ENCODE data around the gene AP4E1. TPM values are rescaled to one million over a fixed set of nuclear protein-coding genes. Genes with fewer than 3 reads are reported as not detected.
"Not testable (repeated sequence)": the region's sequence is repeated elsewhere in the genome, so short reads cannot be mapped to it uniquely, and the experiment has no call there.

AP4E1 gene
- total and polyA plus RNA-seq, 2 donors = 5.9 to 6.5 TPM

DNA sequence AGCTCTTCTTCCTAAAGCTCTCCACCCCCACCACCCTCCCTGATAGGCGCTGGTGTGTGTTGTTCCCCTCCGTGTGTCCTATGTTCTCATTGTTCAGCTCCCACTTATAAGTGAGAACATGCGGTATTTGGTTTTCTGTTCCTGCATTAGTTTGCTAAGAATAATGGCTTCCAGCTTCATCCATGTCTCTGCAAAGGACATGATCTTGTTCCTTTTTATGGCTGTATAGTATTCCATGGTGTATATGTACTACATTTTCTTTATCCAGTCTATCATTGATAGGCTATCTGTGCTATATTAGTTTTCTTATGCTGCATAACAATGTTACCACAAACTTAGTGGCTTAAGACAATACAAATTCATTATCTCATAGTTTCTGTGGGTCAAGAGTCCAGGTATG, 42.3 kb downstream of the AP4E1 start:
- H3K4me3 ChIP-seq (ENCODE audit: low read length in 2 of 2); H3K27ac ChIP-seq (ENCODE audit: low read depth in 1 of 2, low read length in 1 of 2); H3K9me3 ChIP-seq (ENCODE audit: control insufficient read depth in 2 of 2, insufficient read depth in 1 of 2, low read length in 1 of 2); H3K4me1 ChIP-seq (ENCODE audit: control insufficient read depth in 2 of 2, insufficient read depth in 2 of 2, low read length in 2 of 2); DNase-seq (ENCODE audit: low read depth in 6 of 9, low spot score in 9 of 9); H3K27me3 ChIP-seq (ENCODE audit: control insufficient read depth in 2 of 2, insufficient read depth in 1 of 2, low read length in 1 of 2): not testable (repeated sequence)
- WGBS = over 99% methylated on average over 3 of the region's 3 CpGs
- peaks cover 15 to 19% of the 10 kb centered on the region in 2 donors for H3K36me3 ChIP-seq (ENCODE audit: control insufficient read depth in 2 of 2, insufficient read depth in 2 of 2, low read length in 1 of 2)

DNA sequence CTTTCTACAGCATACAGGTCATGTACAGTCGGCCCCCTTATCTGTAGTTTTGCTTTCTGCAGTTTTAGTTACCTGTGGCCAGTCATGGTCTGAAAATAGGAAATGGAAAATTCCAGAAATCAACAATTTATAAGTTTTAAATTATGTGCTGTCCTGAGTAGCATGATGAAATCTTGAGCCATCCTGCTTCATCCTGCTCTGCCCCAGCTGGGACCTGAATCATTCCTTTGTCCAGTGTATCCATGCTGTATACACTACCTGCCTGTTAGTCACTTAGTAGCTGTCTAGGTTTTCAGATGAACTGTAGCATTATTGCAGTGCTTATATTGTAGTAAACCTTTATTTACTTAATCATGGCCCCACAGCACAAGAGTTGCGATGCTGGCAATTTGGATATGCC, 44.8 kb downstream of the AP4E1 start:
- Histone ChIP-seq H3K36me3 (ENCODE audit: control insufficient read depth in 2 of 2, insufficient read depth in 2 of 2, low read length in 1 of 2) (peaks cover 32 to 40% of the 10 kb centered on the region in 2 donors), H3K9me3 (ENCODE audit: control insufficient read depth in 2 of 2, insufficient read depth in 1 of 2, low read length in 1 of 2) (peaks cover 3 to 9% of the 10 kb centered on the region in 2 donors)

DNA sequence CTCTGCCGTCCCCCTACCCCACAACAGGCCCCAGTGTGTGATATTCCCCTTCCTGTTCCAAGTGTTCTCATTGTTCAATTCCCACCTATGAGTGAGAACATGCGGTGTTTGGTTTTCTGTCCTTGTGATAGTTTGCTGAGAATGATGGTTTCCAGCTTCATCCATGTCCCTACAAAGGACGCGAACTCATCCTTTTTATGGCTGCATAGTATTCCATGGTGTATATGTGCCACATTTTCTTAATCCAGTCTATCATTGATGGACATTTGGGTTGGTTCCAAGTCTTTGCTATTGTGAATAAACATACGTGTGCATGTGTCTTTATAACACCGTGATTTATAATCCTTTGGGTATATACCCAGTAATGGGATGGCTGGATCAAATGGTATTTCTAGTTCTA, 46.4 kb downstream of the AP4E1 start:
- not testable (repeated sequence) for H3K4me3 ChIP-seq (ENCODE audit: low read length in 2 of 2)

More for the DNA sequence above, 44.8 kb downstream of the AP4E1 start:
- WGBS = 97% methylated on average over 2 of the region's 2 CpGs
- Histone ChIP-seq H3K27ac (ENCODE audit: low read depth in 1 of 2, low read length in 1 of 2) (no peak overlapping the region), H3K4me1 (ENCODE audit: control insufficient read depth in 2 of 2, insufficient read depth in 2 of 2, low read length in 2 of 2) (no peaks in the 10 kb centered on the region), H3K27me3 (ENCODE audit: control insufficient read depth in 2 of 2, insufficient read depth in 1 of 2, low read length in 1 of 2) (no peaks in the 10 kb centered on the region), H3K4me3 (ENCODE audit: low read length in 2 of 2) (no peak overlapping the region)
- no peak for DNase-seq (ENCODE audit: low read depth in 6 of 9, low spot score in 9 of 9)

DNA sequence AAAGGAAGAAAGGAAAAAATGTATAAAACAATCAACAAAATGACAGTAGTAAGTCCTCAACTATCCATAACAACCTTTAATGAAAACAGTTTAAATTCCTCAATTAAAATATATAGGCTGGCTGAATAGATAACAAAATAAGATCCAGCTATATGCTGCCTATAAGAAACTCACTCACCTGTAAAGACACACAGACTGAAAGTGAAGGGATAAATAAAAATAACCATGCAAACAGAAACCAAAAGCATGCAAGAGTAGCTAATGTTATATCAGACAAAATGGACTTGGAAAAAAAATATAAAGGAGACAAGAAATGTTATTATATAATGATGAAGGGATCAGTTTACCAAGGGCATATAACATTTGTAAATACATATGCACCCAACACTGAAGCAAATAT, 51.2 kb downstream of the AP4E1 start:
- Histone ChIP-seq H3K4me1 (ENCODE audit: control insufficient read depth in 2 of 2, insufficient read depth in 2 of 2, low read length in 2 of 2) (no peaks in the 10 kb centered on the region), H3K27ac (ENCODE audit: low read depth in 1 of 2, low read length in 1 of 2) (no peak overlapping the region), H3K36me3 (ENCODE audit: control insufficient read depth in 2 of 2, insufficient read depth in 2 of 2, low read length in 1 of 2) (peaks cover 26 to 28% of the 10 kb centered on the region in 2 donors), H3K9me3 (ENCODE audit: control insufficient read depth in 2 of 2, insufficient read depth in 1 of 2, low read length in 1 of 2) (peaks cover 4 to 9% of the 10 kb centered on the region in 2 donors), H3K4me3 (ENCODE audit: low read length in 2 of 2) (no peak overlapping the region), H3K27me3 (ENCODE audit: control insufficient read depth in 2 of 2, insufficient read depth in 1 of 2, low read length in 1 of 2) (no peaks in the 10 kb centered on the region)
- DNase-seq (ENCODE audit: low read depth in 6 of 9, low spot score in 9 of 9) = no peak

More for the DNA sequence above, 46.4 kb downstream of the AP4E1 start:
- 89% methylated on average over 6 of the region's 6 CpGs for WGBS
- DNase-seq (ENCODE audit: low read depth in 6 of 9, low spot score in 9 of 9); H3K9me3 ChIP-seq (ENCODE audit: control insufficient read depth in 2 of 2, insufficient read depth in 1 of 2, low read length in 1 of 2); H3K27me3 ChIP-seq (ENCODE audit: control insufficient read depth in 2 of 2, insufficient read depth in 1 of 2, low read length in 1 of 2); H3K4me1 ChIP-seq (ENCODE audit: control insufficient read depth in 2 of 2, insufficient read depth in 2 of 2, low read length in 2 of 2); H3K27ac ChIP-seq (ENCODE audit: low read depth in 1 of 2, low read length in 1 of 2): not testable (repeated sequence)
- H3K36me3 ChIP-seq (ENCODE audit: control insufficient read depth in 2 of 2, insufficient read depth in 2 of 2, low read length in 1 of 2) = peaks cover 40 to 42% of the 10 kb centered on the region in 2 donors

DNA sequence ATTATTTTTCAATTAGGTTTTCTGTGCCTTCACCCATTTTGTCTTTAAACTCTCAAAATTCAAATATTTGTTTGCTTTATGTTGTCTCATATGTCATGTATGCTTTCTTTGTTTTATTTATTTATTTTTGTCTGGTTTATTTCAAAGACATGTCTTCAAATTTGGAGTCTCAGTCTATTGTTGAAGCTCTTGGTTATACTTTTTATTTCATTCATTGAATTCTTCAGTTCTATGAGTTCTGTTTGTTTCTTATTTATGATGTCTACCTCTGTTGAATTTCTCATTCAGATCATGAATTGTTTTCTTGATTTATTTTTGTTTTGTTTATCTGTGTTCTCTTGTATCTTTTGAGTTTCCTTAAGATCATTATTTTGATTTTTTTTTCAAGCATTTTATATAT, 55.6 kb downstream of the AP4E1 start:
- H3K4me3 ChIP-seq (ENCODE audit: low read length in 2 of 2) = no peak overlapping the region
- H3K9me3 ChIP-seq (ENCODE audit: control insufficient read depth in 2 of 2, insufficient read depth in 1 of 2, low read length in 1 of 2) = peaks cover 2 to 6% of the 10 kb centered on the region in 2 donors
- H3K27ac ChIP-seq (ENCODE audit: low read depth in 1 of 2, low read length in 1 of 2) = no peak overlapping the region
- H3K4me1 ChIP-seq (ENCODE audit: control insufficient read depth in 2 of 2, insufficient read depth in 2 of 2, low read length in 2 of 2) = no peaks in the 10 kb centered on the region
- H3K27me3 ChIP-seq (ENCODE audit: control insufficient read depth in 2 of 2, insufficient read depth in 1 of 2, low read length in 1 of 2) = no peaks in the 10 kb centered on the region
- H3K36me3 ChIP-seq (ENCODE audit: control insufficient read depth in 2 of 2, insufficient read depth in 2 of 2, low read length in 1 of 2) = peaks cover 9 to 10% of the 10 kb centered on the region in 2 donors
- no peak for DNase-seq (ENCODE audit: low read depth in 6 of 9, low spot score in 9 of 9)

DNA sequence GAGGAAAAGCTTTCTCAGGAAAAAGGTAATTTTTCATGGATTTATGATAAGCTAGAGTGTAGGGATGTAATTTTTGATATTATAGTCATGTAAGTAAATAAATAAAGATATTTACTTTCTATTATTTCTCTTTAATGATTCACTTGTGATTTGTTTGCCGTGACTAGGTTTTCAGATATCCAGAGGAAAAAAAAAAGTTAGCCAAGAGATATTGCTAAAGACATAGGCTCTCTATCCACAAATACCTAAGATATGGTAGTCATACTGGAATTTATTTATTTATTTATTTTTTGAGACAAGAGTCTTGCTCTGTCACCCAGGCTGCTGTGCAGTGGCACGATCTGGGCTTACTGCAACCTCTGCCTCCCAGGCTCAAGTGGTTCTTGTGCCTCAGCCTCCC, 59.9 kb downstream of the AP4E1 start:
- Histone ChIP-seq H3K4me1 (ENCODE audit: control insufficient read depth in 2 of 2, insufficient read depth in 2 of 2, low read length in 2 of 2) (no peaks in the 10 kb centered on the region), H3K27me3 (ENCODE audit: control insufficient read depth in 2 of 2, insufficient read depth in 1 of 2, low read length in 1 of 2) (no peaks in the 10 kb centered on the region), H3K9me3 (ENCODE audit: control insufficient read depth in 2 of 2, insufficient read depth in 1 of 2, low read length in 1 of 2) (peaks cover 5 to 9% of the 10 kb centered on the region in 2 donors), H3K27ac (ENCODE audit: low read depth in 1 of 2, low read length in 1 of 2) (no peak overlapping the region), H3K36me3 (ENCODE audit: control insufficient read depth in 2 of 2, insufficient read depth in 2 of 2, low read length in 1 of 2) (peaks cover 17 to 19% of the 10 kb centered on the region in 2 donors), H3K4me3 (ENCODE audit: low read length in 2 of 2) (no peak overlapping the region)
- 100% methylated on average over 2 of the region's 2 CpGs for WGBS
- no peak for DNase-seq (ENCODE audit: low read depth in 6 of 9, low spot score in 9 of 9)

DNA sequence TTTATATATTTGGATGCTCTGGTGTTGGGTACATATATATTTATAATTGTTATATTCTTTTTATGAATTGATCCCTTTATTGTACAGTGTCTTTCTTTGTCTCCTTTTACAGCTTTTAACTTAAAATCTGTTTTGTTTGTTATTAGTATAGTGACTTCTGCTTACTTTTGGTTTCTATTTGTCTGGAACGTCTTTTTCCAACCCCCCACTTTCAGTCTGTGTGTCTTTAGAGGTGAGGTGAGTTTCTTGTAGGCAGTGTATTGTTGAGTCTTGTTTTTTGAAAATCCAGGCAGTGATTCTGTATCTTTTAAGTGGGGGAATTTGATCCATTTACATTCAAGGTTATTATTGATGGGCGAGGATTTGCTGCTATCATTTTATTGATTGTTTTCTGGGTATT, 62.0 kb downstream of the AP4E1 start:
- WGBS = 98% methylated on average over 2 of the region's 2 CpGs
- no peaks in the 10 kb centered on the region for H3K4me1 ChIP-seq (ENCODE audit: control insufficient read depth in 2 of 2, insufficient read depth in 2 of 2, low read length in 2 of 2)
- DNase-seq (ENCODE audit: low read depth in 6 of 9, low spot score in 9 of 9) = no peak
- peaks cover 3% of the 10 kb centered on the region in 2 donors for H3K9me3 ChIP-seq (ENCODE audit: control insufficient read depth in 2 of 2, insufficient read depth in 1 of 2, low read length in 1 of 2)
- H3K27me3 ChIP-seq (ENCODE audit: control insufficient read depth in 2 of 2, insufficient read depth in 1 of 2, low read length in 1 of 2) = no peaks in the 10 kb centered on the region
- no peak overlapping the region for H3K27ac ChIP-seq (ENCODE audit: low read depth in 1 of 2, low read length in 1 of 2)
- peaks cover 13 to 19% of the 10 kb centered on the region in 2 donors for H3K36me3 ChIP-seq (ENCODE audit: control insufficient read depth in 2 of 2, insufficient read depth in 2 of 2, low read length in 1 of 2)
- H3K4me3 ChIP-seq (ENCODE audit: low read length in 2 of 2) = no peak overlapping the region

DNA sequence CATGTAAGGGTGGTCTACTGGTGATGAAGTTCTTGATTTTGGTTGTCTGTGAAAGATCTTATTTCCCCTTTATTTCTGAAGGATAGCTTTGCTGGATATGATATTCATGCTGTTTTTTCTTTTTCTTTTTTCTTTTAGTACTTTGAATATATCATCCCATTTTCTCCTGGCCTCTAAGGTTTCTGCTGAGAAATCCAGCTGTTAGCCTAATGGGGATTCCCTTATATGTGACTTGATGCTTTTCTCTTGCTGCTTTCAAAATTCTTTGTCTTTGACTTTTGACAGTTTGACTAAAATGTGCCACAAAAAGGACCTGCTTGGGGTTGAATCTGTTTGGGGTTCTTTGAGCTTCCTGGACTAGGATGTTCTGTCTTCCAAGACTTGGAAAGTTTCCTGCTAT, 62.6 kb downstream of the AP4E1 start:
- Histone ChIP-seq H3K4me1 (ENCODE audit: control insufficient read depth in 2 of 2, insufficient read depth in 2 of 2, low read length in 2 of 2) (no peaks in the 10 kb centered on the region), H3K9me3 (ENCODE audit: control insufficient read depth in 2 of 2, insufficient read depth in 1 of 2, low read length in 1 of 2) (peaks cover 3% of the 10 kb centered on the region in 2 donors), H3K27me3 (ENCODE audit: control insufficient read depth in 2 of 2, insufficient read depth in 1 of 2, low read length in 1 of 2) (no peaks in the 10 kb centered on the region), H3K36me3 (ENCODE audit: control insufficient read depth in 2 of 2, insufficient read depth in 2 of 2, low read length in 1 of 2) (peaks cover 13 to 19% of the 10 kb centered on the region in 2 donors), H3K4me3 (ENCODE audit: low read length in 2 of 2) (no peak overlapping the region), H3K27ac (ENCODE audit: low read depth in 1 of 2, low read length in 1 of 2) (no peak overlapping the region)
- no peak for DNase-seq (ENCODE audit: low read depth in 6 of 9, low spot score in 9 of 9)

DNA sequence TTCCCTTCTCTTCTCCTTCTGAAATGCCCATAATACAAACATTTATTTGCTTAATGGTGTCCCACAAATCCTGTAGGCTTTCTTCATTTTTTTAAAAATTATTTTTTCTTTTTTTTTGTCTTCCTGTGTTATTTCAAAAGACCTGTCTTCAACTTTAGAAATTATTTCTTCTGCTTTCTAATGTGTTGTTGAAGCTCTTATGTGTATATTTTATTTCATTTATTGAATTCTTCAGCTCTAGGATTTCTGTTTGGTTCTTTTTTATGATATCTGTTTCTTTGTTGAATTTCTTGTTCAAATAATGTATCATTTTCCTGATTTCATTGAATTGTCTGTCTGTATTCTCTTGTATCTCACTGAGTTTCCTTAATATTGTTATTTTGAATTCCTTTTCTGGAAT, 63.1 kb downstream of the AP4E1 start:
- no peaks in the 10 kb centered on the region for H3K4me1 ChIP-seq (ENCODE audit: control insufficient read depth in 2 of 2, insufficient read depth in 2 of 2, low read length in 2 of 2)
- no peaks in the 10 kb centered on the region for H3K27me3 ChIP-seq (ENCODE audit: control insufficient read depth in 2 of 2, insufficient read depth in 1 of 2, low read length in 1 of 2)
- peaks cover 13 to 19% of the 10 kb centered on the region in 2 donors for H3K36me3 ChIP-seq (ENCODE audit: control insufficient read depth in 2 of 2, insufficient read depth in 2 of 2, low read length in 1 of 2)
- H3K9me3 ChIP-seq (ENCODE audit: control insufficient read depth in 2 of 2, insufficient read depth in 1 of 2, low read length in 1 of 2) = peaks cover 3% of the 10 kb centered on the region in 2 donors
- no peak for DNase-seq (ENCODE audit: low read depth in 6 of 9, low spot score in 9 of 9)
- H3K27ac ChIP-seq (ENCODE audit: low read depth in 1 of 2, low read length in 1 of 2) = no peak overlapping the region
- H3K4me3 ChIP-seq (ENCODE audit: low read length in 2 of 2) = no peak overlapping the region

DNA sequence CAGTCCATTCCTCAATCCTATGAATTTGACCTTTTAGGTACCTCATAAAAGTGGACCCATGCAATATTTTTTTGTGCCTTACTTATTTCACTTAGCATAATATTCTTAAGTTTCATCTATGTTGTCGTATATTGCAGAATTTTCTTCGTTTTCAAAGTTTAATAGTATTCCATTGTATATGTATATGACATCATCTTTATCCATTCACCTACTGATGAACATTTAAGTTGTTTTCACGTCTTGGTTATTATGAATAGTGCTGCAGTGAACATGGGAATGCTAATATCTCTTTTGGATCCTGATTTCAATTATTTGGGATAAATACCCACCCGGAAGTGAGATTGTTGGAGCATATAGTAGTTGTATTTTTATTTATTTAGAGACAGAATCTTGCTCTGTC, 65.1 kb downstream of the AP4E1 start:
- H3K4me3 ChIP-seq (ENCODE audit: low read length in 2 of 2) = no peak overlapping the region
- H3K27ac ChIP-seq (ENCODE audit: low read depth in 1 of 2, low read length in 1 of 2) = no peak overlapping the region
- no peaks in the 10 kb centered on the region for H3K27me3 ChIP-seq (ENCODE audit: control insufficient read depth in 2 of 2, insufficient read depth in 1 of 2, low read length in 1 of 2)
- peaks cover 3% of the 10 kb centered on the region in 2 donors for H3K9me3 ChIP-seq (ENCODE audit: control insufficient read depth in 2 of 2, insufficient read depth in 1 of 2, low read length in 1 of 2)
- H3K4me1 ChIP-seq (ENCODE audit: control insufficient read depth in 2 of 2, insufficient read depth in 2 of 2, low read length in 2 of 2) = no peaks in the 10 kb centered on the region
- no peak for DNase-seq (ENCODE audit: low read depth in 6 of 9, low spot score in 9 of 9)
- H3K36me3 ChIP-seq (ENCODE audit: control insufficient read depth in 2 of 2, insufficient read depth in 2 of 2, low read length in 1 of 2) = peaks cover 11 to 18% of the 10 kb centered on the region in 2 donors
- WGBS = 83% methylated on average over 4 of the region's 4 CpGs

Data from thymus (tissue), 11 donors.